NCI-H526 treated with DMSO at 0.1 percent for 48 hours (cell line): ENCODE measurements around the gene HTR1A.

Experiments
- DNase-seq: peaks from one replicate; lab custom pipeline; 2025; lab: John Stamatoyannopoulos, UW

The HTR1A gene

DNA sequence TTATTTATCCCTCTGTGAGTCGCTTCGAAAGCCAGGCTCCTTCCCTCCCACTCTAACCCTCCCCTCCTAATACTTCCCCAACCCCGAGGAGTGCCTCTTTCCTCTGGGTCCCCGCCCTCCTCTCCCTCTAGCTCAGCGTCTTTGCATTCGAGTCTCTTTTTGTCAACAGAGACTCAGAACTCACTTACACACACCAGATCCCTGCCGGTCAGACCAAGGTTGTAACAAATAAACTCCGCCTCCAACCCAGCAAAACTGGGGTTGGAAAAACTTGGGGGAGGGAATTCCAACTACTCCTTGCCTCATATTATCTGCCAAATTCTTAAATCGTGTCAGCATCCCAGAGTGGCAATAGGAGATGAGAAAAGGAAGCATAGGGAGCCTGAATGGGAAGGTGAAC lies at the start of gene HTR1A:
TSS of gene HTR1A (minus strand) at position 167 of the 400 bp plus-strand sequence. CDS start 726 bp downstream, outside the sequence.
- DNase-seq = no peak

DNA sequence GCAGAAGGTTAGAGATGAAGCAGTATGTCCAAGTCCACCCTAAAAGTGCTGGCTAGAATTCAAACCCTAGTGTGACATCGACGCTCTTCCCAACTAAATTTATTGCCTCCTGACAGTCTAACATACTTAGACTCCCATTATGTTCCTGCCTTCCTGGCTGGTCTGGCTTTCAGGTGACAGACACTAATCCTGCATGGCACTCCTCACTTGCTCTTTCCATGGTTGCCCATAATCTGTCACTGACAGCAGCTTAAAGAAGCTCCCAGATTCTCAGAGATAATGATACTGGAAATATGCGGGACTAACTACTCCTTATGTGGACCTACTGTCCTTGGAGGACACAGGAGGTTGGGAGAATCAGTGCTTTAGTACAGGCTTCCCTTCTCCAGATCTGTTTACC lies 41.7 kb upstream of the HTR1A start:
- DNase-seq = no peak

GRCh38 chr5:64000096-64000495 lies 37.9 kb upstream of the HTR1A start:
- DNase-seq = no peak

DNA sequence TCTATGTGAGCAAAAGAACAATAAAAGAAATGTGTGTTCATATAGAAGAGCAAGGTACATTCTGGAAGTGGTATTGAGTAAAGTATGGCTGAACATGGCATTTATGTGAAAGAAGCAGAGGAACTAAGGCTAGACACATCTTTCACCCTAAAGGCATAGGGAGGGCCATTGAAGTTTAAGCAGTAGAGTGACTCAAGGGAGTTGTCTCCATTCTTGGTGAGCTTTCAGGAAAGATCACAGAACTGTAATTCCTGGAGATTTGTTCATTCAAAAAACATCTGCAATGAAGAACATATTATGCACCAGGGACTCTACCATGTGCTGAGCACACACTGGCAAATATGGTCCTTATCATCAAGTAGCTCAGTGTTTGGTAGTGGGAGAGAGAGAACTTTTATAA lies 24.8 kb upstream of the HTR1A start:
- no peak for DNase-seq

GRCh38 chr5:63981864-63982263 lies 19.6 kb upstream of the HTR1A start:
- no peak for DNase-seq

DNA sequence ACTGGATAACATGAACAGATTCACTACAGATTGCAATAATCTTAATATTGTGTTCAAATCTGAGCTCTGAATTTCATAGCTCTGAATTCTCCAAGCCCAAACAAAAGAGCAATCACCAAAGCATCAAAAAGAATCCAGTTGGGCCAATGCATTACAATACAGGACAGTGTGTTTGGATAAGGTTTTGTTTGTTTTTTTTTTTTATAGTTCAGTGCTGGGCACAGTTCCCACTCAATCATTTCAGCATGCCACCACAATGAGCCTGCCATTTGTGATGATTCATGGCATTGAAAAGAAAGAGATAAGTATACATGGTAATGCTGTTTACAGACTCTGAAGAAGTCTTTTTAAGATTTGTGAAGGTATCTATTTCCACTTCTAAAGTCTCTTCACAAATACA lies 1.7 kb upstream of the HTR1A start:
- DNase-seq = no peak

GRCh38 chr5:63963080-63963735 lies 963 bp upstream of the HTR1A start:
- DNase-seq = peak; percentile 5

GRCh38 chr5:63961598-63962161 lies 565 bp downstream of the HTR1A start:
- DNase-seq = no peak

GRCh38 chr5:63961125-63961597 lies 1.1 kb downstream of the HTR1A start:
- DNase-seq = no peak

DNA sequence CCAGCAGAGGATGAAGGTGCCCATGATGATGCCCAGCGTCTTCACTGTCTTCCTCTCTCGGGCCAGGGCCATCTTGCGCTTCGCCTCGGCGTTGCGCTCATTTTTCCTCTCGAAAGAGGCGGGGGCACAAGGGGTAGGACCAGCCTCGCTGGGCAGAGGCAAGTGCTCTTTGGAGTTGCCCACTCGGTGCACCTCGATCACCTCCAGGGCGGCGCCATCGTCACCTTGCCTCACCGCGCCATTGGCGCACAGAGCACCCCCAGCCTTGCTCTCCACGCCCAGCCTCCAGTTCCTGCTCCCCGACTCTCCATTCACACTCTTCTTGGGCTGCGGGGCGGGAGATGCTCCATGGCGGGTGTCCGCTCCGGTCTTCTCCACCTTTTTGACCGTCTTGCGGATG lies 1.6 kb downstream of the HTR1A start:
- no peak for DNase-seq

DNA sequence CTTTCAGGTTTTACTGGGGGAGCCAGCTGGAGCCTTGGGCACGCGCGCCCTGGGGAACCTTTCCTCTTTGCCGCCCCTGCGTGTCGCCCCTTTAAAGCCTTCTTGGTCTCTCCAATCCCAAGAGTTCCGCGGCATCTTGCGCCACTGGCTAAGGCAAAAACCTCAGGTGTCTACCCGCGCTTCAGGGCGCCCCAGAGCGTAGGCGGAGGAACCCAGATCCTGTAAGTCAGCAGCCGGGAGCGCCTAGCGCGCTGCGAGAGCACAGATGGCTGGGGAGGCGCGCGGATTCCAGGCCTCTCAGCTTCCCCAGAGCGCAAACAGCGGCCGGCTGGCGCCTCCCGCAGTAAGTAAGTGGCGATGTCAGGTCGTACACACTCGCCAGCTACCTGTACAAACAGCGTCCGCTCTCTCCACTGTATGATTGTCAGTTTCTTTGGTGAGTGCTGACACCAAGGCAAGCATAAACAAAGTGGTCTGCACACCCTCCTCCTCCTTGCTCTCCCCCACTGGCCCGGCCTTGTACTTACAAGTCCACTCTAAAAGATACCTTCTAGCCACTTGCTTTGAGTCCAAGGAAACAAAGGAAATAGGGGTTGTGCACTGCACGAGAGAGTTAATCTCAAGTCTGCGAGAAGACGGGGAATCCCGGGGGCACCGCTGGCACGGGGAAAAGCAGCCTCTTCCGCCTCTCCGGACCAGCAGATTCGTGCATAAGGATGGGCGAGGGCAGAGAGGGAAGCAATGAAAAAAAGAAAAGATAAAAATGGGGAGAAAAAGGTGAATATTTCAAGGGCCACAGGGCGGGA lies 2.9 kb downstream of the HTR1A start:
- no peak for DNase-seq

DNA sequence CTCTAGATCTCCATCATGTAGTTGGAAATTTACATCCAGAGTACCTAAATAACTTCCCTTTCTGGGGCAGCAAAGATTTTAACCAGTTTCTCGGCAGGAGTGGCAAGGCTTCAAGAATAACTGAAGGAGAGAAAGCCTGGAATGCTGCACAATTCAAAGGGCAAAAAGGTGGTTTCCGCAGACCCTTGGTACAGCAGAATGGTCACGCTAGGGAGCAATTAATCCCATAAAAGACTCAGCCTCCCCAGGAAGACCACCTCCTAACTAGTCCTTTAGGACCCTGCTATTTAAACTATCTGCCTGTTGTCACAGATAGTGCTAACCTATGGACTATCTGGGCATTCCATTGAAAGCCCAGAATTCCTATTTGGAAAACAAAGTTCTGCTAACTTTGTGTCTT lies 3.6 kb downstream of the HTR1A start:
- no peak for DNase-seq

DNA sequence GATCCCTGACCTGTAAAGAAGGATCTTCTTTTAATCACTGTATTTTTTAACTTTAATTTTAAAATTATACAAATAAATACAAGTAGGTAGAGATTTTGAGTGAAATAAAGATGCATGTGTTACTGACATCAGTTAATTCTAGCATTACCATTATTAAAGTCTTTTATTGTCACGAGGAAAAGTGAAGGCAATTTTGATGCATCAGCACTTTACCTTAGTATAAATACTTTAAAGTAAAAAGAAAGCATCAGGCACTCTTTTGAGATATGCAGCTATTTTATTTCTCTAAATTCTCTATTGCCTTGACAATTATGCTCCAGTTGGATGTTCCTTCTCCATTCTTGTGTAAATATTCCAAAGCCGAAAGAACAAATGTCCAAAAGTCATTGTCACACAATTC lies 4.6 kb downstream of the HTR1A start:
- DNase-seq = no peak

GRCh38 chr5:63953217-63953616 lies 9.0 kb downstream of the HTR1A start:
- DNase-seq = no peak

DNA sequence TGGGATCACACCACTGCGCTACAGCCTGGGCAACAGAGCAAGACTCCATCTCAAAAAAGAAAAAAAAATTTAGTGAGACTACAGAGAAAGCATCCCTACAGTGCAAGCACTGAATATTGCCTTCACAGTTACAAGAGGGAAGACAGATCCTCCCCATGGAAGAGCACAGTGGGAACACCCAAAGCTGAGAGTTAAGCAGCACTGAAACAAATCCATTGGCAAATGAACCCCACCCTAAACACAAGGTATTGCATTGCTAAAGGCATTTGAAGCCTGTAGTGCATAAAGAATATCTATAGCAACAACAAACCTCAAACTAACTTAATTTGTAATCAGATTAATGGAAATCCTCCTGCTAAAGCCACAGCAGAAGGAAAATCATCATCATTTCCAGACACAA lies 27.1 kb downstream of the HTR1A start:
- DNase-seq = no peak

DNA sequence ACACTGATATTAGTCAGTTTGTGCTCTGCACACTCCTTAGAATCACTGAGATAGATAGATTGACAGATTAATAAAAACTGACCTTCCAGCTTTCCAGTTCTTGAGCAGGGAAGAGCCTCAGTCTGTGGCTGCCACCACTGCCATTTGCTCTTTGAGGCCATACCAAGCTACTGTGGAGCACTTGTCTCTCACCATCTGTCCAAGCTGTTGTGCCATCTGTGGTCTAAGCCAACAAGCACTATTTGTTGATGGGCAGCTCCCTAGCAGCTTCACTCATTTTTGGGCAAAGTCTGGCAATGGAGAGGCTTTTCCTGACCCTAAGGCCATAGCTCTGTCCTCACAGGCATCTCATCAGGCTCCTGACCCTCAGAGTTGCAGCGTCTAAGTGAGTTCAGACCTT lies 30.4 kb downstream of the HTR1A start:
- DNase-seq = no peak

DNA sequence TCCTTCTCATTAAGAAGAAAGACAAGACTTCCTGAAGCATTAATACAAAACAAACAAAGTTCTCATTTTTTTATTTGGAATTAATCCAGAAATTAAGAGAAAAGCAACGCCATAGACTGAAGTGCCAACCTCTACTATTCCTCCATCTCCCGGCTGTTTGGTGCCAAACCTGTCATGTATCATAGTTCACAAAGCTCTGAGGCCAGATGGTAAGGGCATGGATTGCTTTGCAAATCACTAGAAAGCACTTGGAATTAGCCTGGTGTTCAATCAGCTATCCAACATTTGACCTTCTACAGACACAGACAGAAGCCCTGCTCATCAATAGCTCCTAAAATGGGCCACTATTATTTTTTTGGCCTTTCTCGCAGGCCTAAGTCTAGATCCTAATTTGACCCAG lies 33.8 kb downstream of the HTR1A start:
- no peak for DNase-seq

DNA sequence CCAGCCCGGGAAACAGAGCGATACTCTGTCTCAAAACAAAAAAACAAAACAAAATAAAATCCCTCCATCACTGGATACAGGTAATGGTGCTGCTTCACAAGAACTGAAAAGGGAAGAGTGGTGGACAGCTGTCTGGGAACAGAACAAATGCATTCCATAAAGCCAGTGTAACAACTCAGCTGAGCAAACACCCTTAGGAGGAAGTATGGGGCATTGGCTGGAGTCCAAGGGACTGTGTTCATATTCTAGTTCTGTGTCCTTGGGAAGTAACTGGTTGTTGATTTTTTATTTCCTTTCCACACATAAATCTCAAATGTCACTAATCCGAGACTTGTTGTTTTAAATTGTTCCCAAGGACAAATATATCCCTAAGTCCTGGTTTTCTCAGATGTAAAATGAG lies 38.3 kb downstream of the HTR1A start:
- DNase-seq = no peak

DNA sequence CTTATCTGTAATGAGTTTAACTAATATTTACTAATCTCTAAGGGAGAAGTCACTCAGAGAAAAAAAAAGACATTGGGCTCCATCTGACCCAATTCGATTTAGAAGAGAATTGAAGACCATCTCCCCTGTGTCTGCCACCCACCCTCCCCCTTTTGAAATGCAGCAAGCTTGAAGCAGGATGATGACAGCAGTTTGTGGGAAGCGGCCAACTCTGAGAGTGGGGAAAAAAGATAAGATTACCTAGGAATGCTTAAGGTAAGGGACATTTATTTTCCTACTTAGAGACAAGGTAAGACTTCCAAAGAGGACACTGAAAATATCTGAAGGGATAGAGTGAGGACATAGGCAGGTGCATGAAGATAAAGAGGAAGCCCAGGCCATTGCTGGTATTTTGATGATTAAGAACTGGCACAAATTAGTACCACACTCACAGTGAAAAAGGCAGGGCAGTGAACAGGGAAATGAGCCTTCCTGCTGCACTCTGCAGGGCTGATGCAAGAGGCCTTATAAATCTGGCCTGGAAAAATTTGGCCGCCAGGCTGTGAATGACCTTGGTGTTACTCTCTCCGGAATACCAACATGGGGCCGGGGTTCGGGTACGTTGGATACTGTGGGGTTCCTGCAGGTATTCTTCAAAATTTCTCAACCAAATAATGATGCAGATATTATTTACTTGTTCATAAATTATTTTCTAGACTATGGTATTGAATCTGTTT lies 42.3 kb downstream of the HTR1A start:
- DNase-seq = no peak

GRCh38 chr5:63916786-63917185 lies 45.5 kb downstream of the HTR1A start:
- DNase-seq = no peak

DNA sequence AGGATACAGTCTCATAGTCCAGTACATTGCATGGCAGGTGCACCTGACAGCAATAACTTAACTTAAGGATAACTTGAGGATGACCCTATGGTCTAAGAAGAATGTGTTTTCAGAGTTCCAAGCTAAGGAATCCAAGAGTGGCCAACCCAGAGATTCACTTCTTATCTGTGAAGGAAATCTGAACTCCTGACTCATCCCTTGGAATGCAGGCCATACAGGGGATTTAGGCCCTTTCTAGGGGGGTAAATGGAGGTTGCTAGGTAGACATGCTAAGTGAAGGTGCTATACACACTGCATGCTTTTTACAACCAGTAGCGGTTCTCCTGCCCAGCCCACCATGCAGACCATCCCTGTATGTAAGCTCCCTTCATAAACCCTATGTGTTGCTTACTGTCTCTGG lies 50.4 kb downstream of the HTR1A start:
- no peak for DNase-seq
